H1 (cell line): ENCODE measurements around the gene MORC3. TPM values are rescaled to one million over a fixed set of nuclear protein-coding genes. Genes with fewer than 3 reads are reported as not detected.

ENCODE experiments used
- CTBP2 ChIP-seq: IDR thresholded peaks from 2 replicates; pipeline ENCODE4 v1.7.0; 2011; ENCODE audit warnings: borderline replicate concordance, mild to moderate bottlenecking, moderate library complexity, mixed read lengths, low read length; ENCODE audit not compliant: insufficient read depth, insufficient read length
- EP300 ChIP-seq, 2 experiments: IDR thresholded peaks; 1 replicate in 1 of 2; 2 replicates in 1 of 2; pipeline ENCODE4 v1.6.1; 2011 to 2012; ENCODE audit warnings: low read depth in 2 of 2, low read length in 2 of 2, mild to moderate bottlenecking in 2 of 2, borderline replicate concordance in 1 of 2, inconsistent platforms in 1 of 2, moderate library complexity in 1 of 2
- FOSL1 ChIP-seq: IDR thresholded peaks from 2 replicates; pipeline ENCODE4 v1.6.1; 2011; ENCODE audit warnings: mild to moderate bottlenecking, low read depth, low read length, moderate library complexity; ENCODE audit not compliant: insufficient read depth
- KDM1A ChIP-seq: fragments of 200-600, 300-600 bp; sonication (generic); IDR thresholded peaks from 2 replicates; pipeline ENCODE4 v1.7.1; 2016; ENCODE audit warnings: mild to moderate bottlenecking, low read length, borderline replicate concordance
- RFX5 ChIP-seq: IDR thresholded peaks from 2 replicates; pipeline ENCODE4 v1.6.1; 2011; ENCODE audit warnings: low read depth, low read length, improper control_type of control experiment, borderline replicate concordance
- SIRT6 ChIP-seq: IDR thresholded peaks from one replicate; pipeline ENCODE4 v1.7.1; 2012; ENCODE audit warnings: low read length, inconsistent platforms
- SP4 ChIP-seq: IDR thresholded peaks from 2 replicates; pipeline ENCODE4 v1.6.1; 2012; ENCODE audit warnings: low read length, inconsistent platforms
- polyA plus RNA-seq, 7 experiments: library from polyadenylated mRNA; depleted of rRNA in 3 of 7; stranded (reverse) in 5 of 7; unstranded in 2 of 7; fragments of >200 nt in 5 of 7; fragments of 200-250 nt in 2 of 7; gene quantifications; 1 replicate in 5 of 7; 2 replicates in 1 of 7; 4 replicates in 1 of 7; pipeline versions ENCODE4 v1.2.1 to v1.2.3, GENCODE V29; 2011 to 2013; ENCODE audit warnings: missing spikeins in 2 of 7, mixed read lengths in 2 of 7
- total RNA-seq: library from RNA; stranded (reverse); fragmentation: NEBNext Ultra II Directional; extraction: Animal tissue kit (Norgen Biotek cat#: 25700); gene quantifications from 2 replicates; pipeline ENCODE4 v1.2.1, GENCODE V29; 2021

The MORC3 gene
- total and polyA plus RNA-seq, 2 of the 8 experiments (the other 6 are each of a cell fraction or from before 2014, with no cell fraction given) = 5.0 to 20.4 TPM

DNA sequence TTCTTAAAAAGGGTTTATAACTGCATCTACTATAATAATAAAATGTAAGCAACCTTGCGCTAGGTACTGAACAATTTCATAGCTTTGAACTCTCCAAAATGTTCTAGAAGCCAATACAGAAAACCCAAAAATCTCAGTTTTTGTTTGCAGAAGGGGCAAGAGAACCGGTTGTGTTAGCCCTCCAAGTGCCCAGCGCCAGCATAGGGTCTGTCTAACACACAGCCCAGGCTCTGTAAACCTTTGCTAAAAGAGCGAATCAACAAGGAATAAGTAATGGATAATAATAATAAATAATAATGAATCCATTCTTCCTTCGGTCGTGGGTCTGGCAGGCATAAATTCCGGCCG lies 64.9 kb downstream of the MORC3 start (continued):
- TF ChIP-seq EP300 (IDR thresholded peaks at IDR 0.05; ENCODE audit: borderline replicate concordance in 1 of 2, low read depth in 2 of 2, low read length in 2 of 2) (no peak), FOSL1 (no peak), SIRT6 (no peak), CTBP2 (no peak), SP4 (no peak), KDM1A (no peak), RFX5 (no peak)
- TF ChIP-seq, all 59 proteins: peak for 0
